ENCODE results near the gene TRPM4. TPM values are rescaled to one million over a fixed set of nuclear protein-coding genes. Genes with fewer than 3 reads are reported as not detected.

The TRPM4 gene
- polyA plus RNA-seq, 1 donor (not counting 4 experiments of a cell fraction or from before 2014, with no cell fraction given) = 16.1 TPM

GRCh38 chr19:49109569-49110233 lies 47.9 kb upstream of the TRPM4 start:
- dilution Hi-C loops (cut with MboI; ENCODE audit: extremely low pct_ligation_motif_present, low sequenced_read_pairs) = no loop called here

GRCh38 chr19:49110567-49110966 lies 47.0 kb upstream of the TRPM4 start:
- Histone ChIP-seq H3K4me3 (ENCODE audit: control insufficient read depth in 2 of 3, extremely low read depth in 1 of 3, insufficient read depth in 2 of 3, low read depth in 1 of 3, low read length in 3 of 3) (no peak overlapping the region), H3K4me1 (ENCODE audit: control insufficient read depth, extremely low read depth, insufficient read depth, low read length) (peaks cover 7% of the 10 kb centered on the region), H3K79me2 (ENCODE audit: control insufficient read depth, insufficient read depth, low read length) (peaks cover 6% of the 10 kb centered on the region), H2AFZ (ENCODE audit: control insufficient read depth, low read length) (no peak overlapping the region), H3K9me1 (ENCODE audit: control insufficient read depth, extremely low read depth, insufficient read depth, low read length) (no peaks in the 10 kb centered on the region), H4K20me1 (ENCODE audit: control insufficient read depth, extremely low read depth, insufficient read depth, low read length) (peaks cover 18% of the 10 kb centered on the region), H3K36me3 (ENCODE audit: control insufficient read depth in 2 of 2, extremely low read depth in 1 of 2, insufficient read depth in 2 of 2, low read length in 2 of 2) (peaks cover 17 to 31% of the 10 kb centered on the region in 2 experiments), H3K27ac (ENCODE audit: control insufficient read depth, insufficient read depth, low read length) (no peak overlapping the region), H3K9ac (ENCODE audit: control insufficient read depth, extremely low read depth, insufficient read depth, low read length) (no peak overlapping the region), H3K9me3 (ENCODE audit: control insufficient read depth, low read depth, low read length) (no peaks in the 10 kb centered on the region), H3K4me2 (ENCODE audit: control insufficient read depth, extremely low read depth, insufficient read depth, low read depth, low read length) (no peak overlapping the region), H3K27me3 (ENCODE audit: control insufficient read depth, extremely low read depth, insufficient read depth, low read length) (no peaks in the 10 kb centered on the region)
- DNase-seq (ENCODE audit: low read depth, low spot score) = no peak
- FAIRE-seq = no peak
- dilution Hi-C loops (cut with MboI; ENCODE audit: extremely low pct_ligation_motif_present, low sequenced_read_pairs) = no loop called here
- TF ChIP-seq EZH2 (IDR thresholded peaks at IDR 0.05; ENCODE audit: low read length) (no peak), CTCF (optimal IDR thresholded peaks at IDR 0.05 in 1 of 3, IDR thresholded peaks at IDR 0.05 in 1 of 3, conservative IDR thresholded peaks at IDR 0.05 in 1 of 3; ENCODE audit: extremely low read depth in 1 of 3, insufficient read depth in 2 of 3, low read length in 3 of 3) (no peak)

More at GRCh38 chr19:49109569-49110233, 47.9 kb upstream of the TRPM4 start:
- Histone ChIP-seq H3K36me3 (ENCODE audit: control insufficient read depth in 2 of 2, extremely low read depth in 1 of 2, insufficient read depth in 2 of 2, low read length in 2 of 2) (peaks cover 23 to 36% of the 10 kb centered on the region in 2 experiments), H3K27ac (ENCODE audit: control insufficient read depth, insufficient read depth, low read length) (no peak overlapping the region), H3K9me1 (ENCODE audit: control insufficient read depth, extremely low read depth, insufficient read depth, low read length) (no peaks in the 10 kb centered on the region), H3K9ac (ENCODE audit: control insufficient read depth, extremely low read depth, insufficient read depth, low read length) (no peak overlapping the region), H3K4me1 (ENCODE audit: control insufficient read depth, extremely low read depth, insufficient read depth, low read length) (peaks cover 7% of the 10 kb centered on the region), H3K27me3 (ENCODE audit: control insufficient read depth, extremely low read depth, insufficient read depth, low read length) (no peaks in the 10 kb centered on the region), H3K79me2 (ENCODE audit: control insufficient read depth, insufficient read depth, low read length) (peaks cover 6% of the 10 kb centered on the region), H3K4me3 (ENCODE audit: control insufficient read depth in 2 of 3, extremely low read depth in 1 of 3, insufficient read depth in 2 of 3, low read depth in 1 of 3, low read length in 3 of 3) (no peak overlapping the region), H4K20me1 (ENCODE audit: control insufficient read depth, extremely low read depth, insufficient read depth, low read length) (peaks cover 18% of the 10 kb centered on the region), H2AFZ (ENCODE audit: control insufficient read depth, low read length) (no peak overlapping the region), H3K4me2 (ENCODE audit: control insufficient read depth, extremely low read depth, insufficient read depth, low read depth, low read length) (no peak overlapping the region), H3K9me3 (ENCODE audit: control insufficient read depth, low read depth, low read length) (no peaks in the 10 kb centered on the region)
- TF ChIP-seq EZH2 (IDR thresholded peaks at IDR 0.05; ENCODE audit: low read length) = no peak
- TF ChIP-seq CTCF (optimal IDR thresholded peaks at IDR 0.05 in 1 of 3, IDR thresholded peaks at IDR 0.05 in 1 of 3, conservative IDR thresholded peaks at IDR 0.05 in 1 of 3; ENCODE audit: extremely low read depth in 1 of 3, insufficient read depth in 2 of 3, low read length in 3 of 3) = no peak
- DNase-seq (ENCODE audit: low read depth, low spot score) (no peak), FAIRE-seq (no peak)
